Activated T-cell treated with anti-CD3 and anti-CD28 coated beads for 24 hours (primary cell): ENCODE data around the gene PRR5.
A peak's percentile ranks its signal among the peaks of the same experiment; 100 is the strongest.
"Not testable (repeated sequence)": the region's sequence is repeated elsewhere in the genome, so short reads cannot be mapped to it uniquely, and the experiment has no call there.

Experiments used
- DNase-seq: peaks from one replicate; pipeline ENCODE4 v3.0.0-alpha.2; 2020; ENCODE audit warnings: low read depth

Gene PRR5, protein sequence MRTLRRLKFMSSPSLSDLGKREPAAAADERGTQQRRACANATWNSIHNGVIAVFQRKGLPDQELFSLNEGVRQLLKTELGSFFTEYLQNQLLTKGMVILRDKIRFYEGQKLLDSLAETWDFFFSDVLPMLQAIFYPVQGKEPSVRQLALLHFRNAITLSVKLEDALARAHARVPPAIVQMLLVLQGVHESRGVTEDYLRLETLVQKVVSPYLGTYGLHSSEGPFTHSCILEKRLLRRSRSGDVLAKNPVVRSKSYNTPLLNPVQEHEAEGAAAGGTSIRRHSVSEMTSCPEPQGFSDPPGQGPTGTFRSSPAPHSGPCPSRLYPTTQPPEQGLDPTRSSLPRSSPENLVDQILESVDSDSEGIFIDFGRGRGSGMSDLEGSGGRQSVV

DNA sequence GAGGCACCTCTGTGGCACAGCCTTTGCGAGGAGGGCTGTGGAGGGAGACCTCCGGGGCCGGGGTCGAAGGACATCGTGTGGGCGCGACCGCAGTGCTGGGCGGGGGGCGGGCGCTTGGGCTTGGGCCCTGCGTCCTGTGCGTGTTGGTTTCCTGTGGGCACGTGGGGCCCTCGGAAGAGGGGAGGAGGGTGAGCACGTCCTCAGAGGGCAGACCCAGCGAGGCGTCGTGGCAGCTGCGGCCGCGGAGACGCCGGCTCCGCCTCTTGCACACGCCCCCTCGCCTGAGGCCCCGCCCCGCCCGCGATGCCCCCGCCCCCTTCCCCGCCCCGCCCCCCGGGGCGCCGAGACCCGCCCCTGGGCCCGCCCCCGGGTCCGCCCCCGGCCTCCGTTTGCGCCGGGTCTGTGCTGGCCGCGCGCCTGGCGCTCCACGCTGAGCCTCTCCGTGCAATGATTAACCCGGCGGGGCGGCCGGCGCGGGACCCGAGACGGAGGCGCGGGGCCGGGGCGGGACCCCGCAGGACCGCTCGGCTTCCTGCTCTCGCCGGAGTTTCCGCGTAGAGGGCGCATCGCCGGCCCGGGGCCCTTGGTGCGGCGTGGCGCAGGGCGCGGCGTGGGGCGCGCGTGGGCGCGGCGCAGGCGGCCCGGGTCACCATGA is at the start of gene PRR5:
PRR5 (plus strand) TSS at position 381 of the 655 bp plus-strand sequence; CDS start at position 652, 271 bp downstream.
- DNase-seq: peak; percentile 66

DNA sequence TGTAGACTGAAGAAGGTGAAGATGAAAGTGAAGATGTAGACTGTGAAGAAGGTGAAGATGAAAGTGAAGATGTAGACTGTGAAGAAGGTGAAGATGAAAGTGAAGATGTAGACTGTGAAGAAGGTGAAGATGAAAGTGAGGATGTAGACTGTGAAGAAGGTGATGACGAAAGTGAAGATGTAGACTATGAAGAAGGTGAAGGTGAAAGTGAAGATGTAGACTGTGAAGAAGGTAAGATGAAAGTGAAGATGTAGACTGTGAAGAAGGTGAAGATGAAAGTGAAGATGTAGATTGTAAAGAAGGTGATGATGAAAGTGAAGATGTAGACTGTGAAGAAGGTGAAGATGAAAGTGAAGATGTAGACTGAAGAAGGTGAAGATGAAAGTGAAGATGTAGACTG is 49.1 kb upstream of the PRR5 start:
- DNase-seq: not testable (repeated sequence)

GRCh38 chr22:44658311-44658953 is 43.6 kb upstream of the PRR5 start:
- no peak for DNase-seq

GRCh38 chr22:44659140-44659539 is 42.9 kb upstream of the PRR5 start:
- DNase-seq: no peak

GRCh38 chr22:44660051-44660830 is 41.8 kb upstream of the PRR5 start:
- no peak for DNase-seq

GRCh38 chr22:44661070-44661469 is 40.9 kb upstream of the PRR5 start:
- no peak for DNase-seq

- DNase-seq: no peak
Observed at GRCh38 chr22:44661659-44662569, 40.1 kb upstream of the PRR5 start.

- DNase-seq: no peak
Observed at GRCh38 chr22:44663256-44663999, 38.6 kb upstream of the PRR5 start.

DNA sequence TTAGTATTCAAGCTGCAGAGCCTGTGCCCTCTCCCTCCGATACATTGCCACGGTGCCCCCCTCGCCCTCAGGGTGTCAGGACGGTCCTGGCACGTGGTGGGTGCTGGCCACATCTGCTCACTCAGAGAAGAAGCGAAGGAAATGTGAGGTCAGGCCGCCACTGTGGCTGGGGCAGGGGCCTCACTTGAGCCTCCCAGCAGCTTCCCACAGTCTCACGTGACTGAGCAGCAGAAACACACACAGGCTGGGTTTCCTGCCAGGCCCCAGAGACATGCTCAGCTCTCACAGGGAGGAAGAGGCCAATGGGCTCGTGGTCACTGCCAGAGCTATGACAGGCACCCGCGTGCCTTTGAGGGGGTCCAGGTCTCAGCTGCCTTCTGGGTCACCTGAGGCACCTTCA is 37.9 kb upstream of the PRR5 start:
- DNase-seq: no peak

GRCh38 chr22:44665115-44665514 is 36.9 kb upstream of the PRR5 start:
- DNase-seq: no peak

DNA sequence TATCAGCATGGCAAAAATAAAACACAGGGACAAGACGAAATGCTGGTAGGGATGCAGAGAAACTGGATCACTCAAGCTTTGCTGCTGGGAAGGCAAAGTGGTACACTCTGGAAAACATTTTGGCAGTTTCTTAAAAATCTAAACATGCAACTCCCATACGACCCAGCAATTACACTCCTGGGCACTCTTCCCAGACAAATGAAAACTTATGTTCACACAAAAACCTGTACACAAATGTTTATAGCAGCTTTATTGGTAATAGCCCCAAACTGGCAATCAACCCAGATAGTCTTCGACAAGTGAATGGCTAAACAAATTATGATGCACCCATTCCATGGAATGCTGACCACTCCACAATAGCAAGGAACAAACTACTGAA is 35.8 kb upstream of the PRR5 start:
- DNase-seq: no peak

DNA sequence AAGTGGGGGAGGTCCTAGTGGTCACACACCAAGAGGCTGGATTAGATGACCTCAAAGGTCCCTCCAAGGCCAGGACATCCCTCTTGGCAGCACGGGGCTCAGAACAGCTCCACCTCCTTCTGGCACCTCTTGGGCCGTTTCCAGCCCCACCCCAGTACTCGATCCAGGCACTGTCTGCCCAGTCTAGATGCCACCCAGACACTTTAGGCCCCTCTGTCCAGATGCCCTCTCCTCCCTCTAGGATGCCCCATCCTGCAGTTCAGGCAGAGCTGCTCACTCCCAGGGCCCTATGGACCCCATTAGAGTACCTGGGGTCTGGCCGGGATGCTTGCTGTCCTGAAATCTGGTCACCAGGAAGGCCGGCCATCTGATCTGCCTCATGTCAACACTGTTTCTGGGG is 34.7 kb upstream of the PRR5 start:
- DNase-seq: no peak

GRCh38 chr22:44667829-44668189 is 34.2 kb upstream of the PRR5 start:
- DNase-seq: no peak

DNA sequence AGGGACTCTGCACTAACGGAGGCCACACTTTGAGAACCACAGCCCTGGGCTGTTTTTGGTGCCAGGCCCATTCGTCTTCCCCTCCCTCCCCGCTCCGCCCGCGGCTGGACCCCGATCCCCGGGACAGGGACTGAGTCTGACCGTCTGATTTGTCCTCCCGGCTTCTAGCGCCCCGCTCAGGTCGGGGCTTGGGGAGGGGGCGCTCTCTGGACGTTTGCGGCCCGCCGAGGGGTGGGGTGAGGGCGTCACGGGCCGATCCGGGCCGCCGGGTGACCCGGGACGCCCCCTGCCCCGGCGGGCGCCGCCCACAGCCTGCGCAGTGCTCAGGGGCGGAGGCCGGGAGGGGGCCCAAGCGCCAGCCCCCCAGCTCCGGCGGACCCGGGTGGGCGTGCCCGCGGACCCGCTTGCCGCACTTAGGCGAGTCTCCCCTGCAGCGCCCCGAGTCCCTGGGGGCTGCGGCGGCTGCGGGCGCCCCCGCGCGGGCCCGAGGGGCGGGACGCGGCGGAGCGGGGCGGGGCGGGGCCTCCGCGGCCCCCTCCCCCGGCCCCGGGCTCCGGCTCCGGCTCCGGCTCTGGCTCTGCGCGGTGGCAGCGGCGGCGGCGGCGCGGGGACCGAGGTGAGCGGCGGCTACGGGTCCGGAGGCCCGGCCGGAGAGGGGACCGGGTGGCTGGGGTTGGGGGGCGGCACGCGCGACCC is 33.7 kb upstream of the PRR5 start:
- DNase-seq: no peak

GRCh38 chr22:44668886-44669521 is 33.0 kb upstream of the PRR5 start:
- no peak for DNase-seq

DNA sequence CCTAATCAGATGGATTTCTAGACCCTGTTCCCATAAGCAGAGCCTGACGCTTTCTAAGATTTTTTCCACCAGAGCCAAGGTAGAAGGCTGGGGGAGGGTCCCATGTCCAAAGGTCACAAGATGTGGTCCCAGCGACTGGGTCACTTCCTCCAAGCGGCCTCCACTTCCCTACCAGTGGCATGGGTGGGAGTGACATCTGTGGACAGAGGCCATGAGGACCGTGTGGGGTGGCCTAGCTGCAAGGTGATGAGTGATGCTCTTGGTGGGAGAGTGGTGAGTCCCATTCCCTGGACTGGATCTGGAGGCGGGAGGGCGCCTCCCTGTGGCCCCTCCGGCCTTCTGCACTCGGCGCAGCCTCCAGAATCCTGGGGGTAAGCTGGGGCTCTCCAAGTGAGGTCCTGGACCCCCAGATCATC is 32.4 kb upstream of the PRR5 start:
- no peak for DNase-seq

GRCh38 chr22:44670220-44670988 is 31.6 kb upstream of the PRR5 start:
- DNase-seq: no peak

DNA sequence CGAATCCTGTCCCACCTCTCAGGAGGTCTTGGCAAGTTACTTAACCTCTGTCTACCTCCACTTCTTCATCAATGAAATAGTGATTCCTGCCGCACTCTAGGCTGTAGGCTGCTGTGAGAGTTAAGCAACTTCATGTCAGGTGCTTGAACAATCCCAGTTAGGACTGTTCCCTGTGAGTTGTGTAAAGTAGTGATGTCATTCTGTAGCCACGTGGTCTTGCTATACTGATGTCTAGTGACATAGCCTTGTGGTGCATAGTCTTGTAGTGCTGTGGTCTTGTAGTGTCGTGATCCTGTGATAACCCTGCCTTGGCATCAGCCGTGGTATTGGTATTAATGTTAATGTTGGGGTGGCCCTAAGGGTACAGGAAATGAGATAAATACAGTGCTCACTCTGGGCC is 30.3 kb upstream of the PRR5 start:
- no peak for DNase-seq

- no peak for DNase-seq
Observed at GRCh38 chr22:44672632-44673031, 29.4 kb upstream of the PRR5 start.
